Lung (tissue), 12 donors: ENCODE results near the gene ZBTB34. TPM values are rescaled to one million over a fixed set of nuclear protein-coding genes. Genes with fewer than 3 reads are reported as not detected.

ENCODE experiments used
- ATAC-seq: fragments of 200-7000 bp; cut with Tn5 transposase; one replicate; pipeline ENCODE4 v1.9.1; 2020; ENCODE audit warnings: moderate number of reproducible peaks; ENCODE audit not compliant: insufficient read depth, low FRiP score
- DNase-seq, 3 donors: peaks; one replicate each; pipeline ENCODE4 v3.0.0-alpha.2; 2013 to 2017
- H3K27ac ChIP-seq, 2 donors: one replicate each; pipeline ENCODE4 v1.5.1; 2013; ENCODE audit warnings: mild to moderate bottlenecking in 2 of 2, moderate library complexity in 2 of 2, control low read depth in 1 of 2, inconsistent platforms in 1 of 2, low read depth in 1 of 2, low read length in 1 of 2
- H3K27me3 ChIP-seq, 3 donors: one replicate each; pipeline ENCODE4 v1.5.1; 2013; ENCODE audit warnings: low read length in 2 of 3; ENCODE audit not compliant: control insufficient read depth in 3 of 3, insufficient read depth in 3 of 3
- H3K36me3 ChIP-seq, 4 donors: one replicate each; pipeline ENCODE4 v1.5.1; 2013; ENCODE audit warnings: low read length in 4 of 4, mild to moderate bottlenecking in 1 of 4, moderate library complexity in 1 of 4; ENCODE audit not compliant: control insufficient read depth in 4 of 4, insufficient read depth in 4 of 4
- H3K4me1 ChIP-seq, 5 donors: one replicate each; pipeline ENCODE4 v1.5.1; 2013; ENCODE audit warnings: low read length in 5 of 5, mild to moderate bottlenecking in 2 of 5, moderate library complexity in 1 of 5; ENCODE audit not compliant: control insufficient read depth in 5 of 5, insufficient read depth in 5 of 5
- H3K4me3 ChIP-seq: one replicate; pipeline ENCODE4 v1.5.1; 2013; ENCODE audit warnings: mild to moderate bottlenecking, control low read depth, moderate library complexity
- H3K9ac ChIP-seq, 2 donors: one replicate each; pipeline ENCODE4 v1.5.1; 2013; ENCODE audit warnings: low read length in 2 of 2, control low read depth in 1 of 2; ENCODE audit not compliant: insufficient read depth in 1 of 2
- H3K9me3 ChIP-seq, 4 donors: one replicate each; pipeline ENCODE4 v1.5.1; 2013; ENCODE audit warnings: low read length in 3 of 4, mild to moderate bottlenecking in 1 of 4, moderate library complexity in 1 of 4; ENCODE audit not compliant: control insufficient read depth in 4 of 4, insufficient read depth in 3 of 4
- WGBS, 2 donors: extraction: QIAGEN DNeasy Blood & Tissue Kit; methylation state at CpG; one replicate each; pipeline ENCODE4 v1.1.7; 2013; 5-methylcytosine and 5-hydroxymethylcytosine counted together
- polyA plus RNA-seq, 2 donors: library from polyadenylated mRNA; stranded (reverse); fragments of 200-250 nt; gene quantifications; one replicate each; pipeline ENCODE4 v1.2.1, GENCODE V29; 2013
- total RNA-seq, 2 donors: library from RNA; depleted of rRNA in 1 of 2; stranded (reverse); fragments of >200 nt in 1 of 2; gene quantifications; one replicate each; pipeline ENCODE4 v1.2.1, GENCODE V29; 2014 to 2021
- TF ChIP-seq, protein P1 (sequence below): IDR thresholded peaks from 2 replicates; pipeline ENCODE4 v1.5.1; 2012; ENCODE audit warnings: mild to moderate bottlenecking; ENCODE audit errors: control extremely low read depth, extremely low read depth
- donor health status: control.
- donor health status: control.
- donor health status: Bipolar disorder and iron deficiency.
- donor health status: healthy.
- donor health status: DM: yes; HTN: yes; CAD: no.

The ZBTB34 gene
- total and polyA plus RNA-seq, 4 donors: 3.2 to 35.6 (median 7.7) TPM

DNA sequence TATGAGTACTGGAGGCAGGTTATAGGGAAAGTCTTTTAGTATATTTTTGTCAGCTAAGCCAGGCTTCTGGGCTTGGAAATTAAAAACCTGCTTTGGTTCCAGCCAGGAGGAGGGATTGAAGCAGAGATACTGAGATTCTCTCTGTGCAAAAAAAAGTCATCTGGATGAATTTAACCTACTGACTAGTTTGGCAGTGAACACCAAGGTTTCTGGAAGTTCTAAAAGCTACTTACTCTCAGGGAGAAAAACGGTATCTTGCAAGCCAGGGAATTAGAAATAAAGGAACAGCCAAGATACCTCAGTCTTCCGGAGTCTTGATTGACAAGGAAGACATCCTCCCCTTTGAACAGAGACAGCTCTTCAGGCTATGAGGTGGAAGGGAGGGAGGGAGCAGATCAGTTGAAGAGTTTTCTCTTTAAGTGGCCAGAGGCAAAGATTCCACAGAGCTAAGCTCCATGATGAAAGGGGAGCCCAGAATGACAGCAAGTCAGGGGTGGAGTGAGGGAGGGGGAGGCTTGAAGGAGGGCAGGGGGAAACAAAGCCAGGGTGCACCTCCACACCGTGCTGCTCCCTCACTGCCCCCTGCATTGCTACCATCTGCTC, 8.3 kb upstream of the ZBTB34 start:
- WGBS, 2 donors: 41 to 58% methylated on average over 3 of the region's 3 CpGs
- Histone ChIP-seq H3K4me3 (no peak overlapping the region), H3K27me3 (peaks cover 0 to 4% (median 3%) of the 10 kb centered on the region in 3 donors), H3K9me3 (no peaks in the 10 kb centered on the region), H3K36me3 (no peaks in the 10 kb centered on the region), H3K9ac (no peak overlapping the region), H3K27ac (no peak overlapping the region), H3K4me1 (no peaks in the 10 kb centered on the region)
- DNase-seq (no peak), ATAC-seq (no peak)
- TF ChIP-seq, protein P1, sequence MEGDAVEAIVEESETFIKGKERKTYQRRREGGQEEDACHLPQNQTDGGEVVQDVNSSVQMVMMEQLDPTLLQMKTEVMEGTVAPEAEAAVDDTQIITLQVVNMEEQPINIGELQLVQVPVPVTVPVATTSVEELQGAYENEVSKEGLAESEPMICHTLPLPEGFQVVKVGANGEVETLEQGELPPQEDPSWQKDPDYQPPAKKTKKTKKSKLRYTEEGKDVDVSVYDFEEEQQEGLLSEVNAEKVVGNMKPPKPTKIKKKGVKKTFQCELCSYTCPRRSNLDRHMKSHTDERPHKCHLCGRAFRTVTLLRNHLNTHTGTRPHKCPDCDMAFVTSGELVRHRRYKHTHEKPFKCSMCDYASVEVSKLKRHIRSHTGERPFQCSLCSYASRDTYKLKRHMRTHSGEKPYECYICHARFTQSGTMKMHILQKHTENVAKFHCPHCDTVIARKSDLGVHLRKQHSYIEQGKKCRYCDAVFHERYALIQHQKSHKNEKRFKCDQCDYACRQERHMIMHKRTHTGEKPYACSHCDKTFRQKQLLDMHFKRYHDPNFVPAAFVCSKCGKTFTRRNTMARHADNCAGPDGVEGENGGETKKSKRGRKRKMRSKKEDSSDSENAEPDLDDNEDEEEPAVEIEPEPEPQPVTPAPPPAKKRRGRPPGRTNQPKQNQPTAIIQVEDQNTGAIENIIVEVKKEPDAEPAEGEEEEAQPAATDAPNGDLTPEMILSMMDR: no peak

DNA sequence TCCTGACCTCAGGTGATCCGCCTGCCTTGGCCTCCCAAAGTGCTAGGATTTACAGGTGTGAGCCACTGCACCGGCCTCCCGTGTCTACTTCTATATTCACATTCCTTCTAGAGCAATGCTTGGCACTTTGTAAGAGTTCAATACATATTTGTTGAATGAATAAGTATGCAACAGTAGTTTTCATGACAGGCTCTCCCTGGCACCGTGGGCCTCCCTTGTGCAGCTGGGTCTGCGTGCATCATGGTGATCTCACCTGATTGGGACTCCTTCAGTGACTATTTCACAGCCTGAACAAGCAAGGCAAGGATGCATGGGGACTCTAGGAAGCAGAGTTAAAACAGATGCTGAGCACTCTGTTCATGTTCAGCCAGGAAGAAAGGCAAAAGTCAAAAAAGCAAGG, 6.8 kb upstream of the ZBTB34 start:
- no peak overlapping the region for H3K9ac ChIP-seq
- no peaks in the 10 kb centered on the region for H3K4me1 ChIP-seq
- WGBS, 2 donors: 89 to 96% methylated on average over 5 of the region's 5 CpGs
- no peak for ATAC-seq
- no peak for DNase-seq
- H3K27ac ChIP-seq: no peak overlapping the region
- TF ChIP-seq, protein P1: no peak
- H3K27me3 ChIP-seq: peaks cover 0 to 4% (median 3%) of the 10 kb centered on the region in 3 donors
- no peak overlapping the region for H3K4me3 ChIP-seq
- H3K36me3 ChIP-seq: no peaks in the 10 kb centered on the region
- no peaks in the 10 kb centered on the region for H3K9me3 ChIP-seq

DNA sequence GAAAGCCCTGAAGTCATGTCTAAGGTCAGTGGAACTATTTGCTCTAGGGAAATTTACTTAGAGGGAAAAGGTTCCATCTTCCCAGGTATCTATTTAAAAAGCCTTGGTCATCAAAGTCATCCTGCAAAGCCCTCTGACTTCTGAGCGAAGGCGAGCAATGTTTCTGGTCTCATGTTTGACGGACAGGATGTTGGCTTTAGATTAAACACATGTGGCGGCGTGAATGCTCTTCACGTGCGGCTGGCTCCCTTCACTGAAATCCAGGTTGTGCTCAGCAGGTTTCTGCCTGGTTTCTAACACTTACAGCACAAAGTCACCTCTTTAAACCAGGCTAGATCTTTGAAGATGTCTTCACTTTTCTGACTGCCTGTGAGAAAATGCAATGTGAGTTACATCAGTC, 5.7 kb upstream of the ZBTB34 start:
- Histone ChIP-seq H3K9ac (no peak overlapping the region), H3K4me1 (no peaks in the 10 kb centered on the region), H3K36me3 (no peaks in the 10 kb centered on the region), H3K27ac (no peak overlapping the region), H3K27me3 (peaks cover 0 to 4% (median 3%) of the 10 kb centered on the region in 3 donors), H3K4me3 (no peak overlapping the region), H3K9me3 (no peaks in the 10 kb centered on the region)
- WGBS, 2 donors: 51 to 81% methylated on average over 7 of the region's 7 CpGs
- DNase-seq (peak in 1 of 3 donors; percentile 59), ATAC-seq (no peak)
- TF ChIP-seq, protein P1: no peak
